ENCODE data around the gene NT5DC1. TPM values are rescaled to one million over a fixed set of nuclear protein-coding genes. Genes with fewer than 3 reads are reported as not detected.

NT5DC1 gene
- total RNA-seq, 1 experiment from 2014 or later: 63.7 TPM

DNA sequence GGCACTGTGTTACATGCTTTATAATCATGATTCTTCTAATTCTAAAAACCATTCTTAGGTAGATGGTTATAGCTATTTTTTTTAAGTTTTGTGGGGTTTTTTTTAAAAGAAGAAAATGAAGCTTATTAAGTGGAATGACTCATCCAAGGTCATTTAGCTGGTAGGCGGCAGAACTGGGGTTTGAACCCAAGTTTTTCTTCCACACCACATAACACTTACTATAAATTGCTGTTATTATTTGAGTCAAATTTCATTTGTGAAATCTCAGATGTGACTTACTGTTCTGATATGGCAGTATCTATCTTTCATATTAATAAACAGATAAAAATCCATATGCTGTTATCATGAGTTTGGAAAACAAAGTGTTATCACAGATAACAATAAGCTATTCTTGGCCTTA is 35.7 kb downstream of the NT5DC1 start:
- H3K4me3 ChIP-seq (replicated peaks in 1 of 2; ENCODE audit: low read depth in 1 of 2, low read length in 2 of 2): no peak overlapping the region
- H3K79me2 ChIP-seq (ENCODE audit: insufficient read depth, low read length): no peaks in the 10 kb centered on the region
- no peak overlapping the region for H3K9ac ChIP-seq (ENCODE audit: low read length)
- no peaks in the 10 kb centered on the region for H3K27me3 ChIP-seq (ENCODE audit: insufficient read depth, low read length)
- H2AFZ ChIP-seq (ENCODE audit: low read depth, low read length, poor library complexity, severe bottlenecking): no peak overlapping the region
- H4K20me1 ChIP-seq (ENCODE audit: insufficient read depth): no peaks in the 10 kb centered on the region
- TF ChIP-seq FOSL1 (IDR thresholded peaks at IDR 0.05; ENCODE audit: low read depth) (no peak), CEBPB (IDR thresholded peaks at IDR 0.05; ENCODE audit: low read depth) (no peak), ZFX (IDR thresholded peaks at IDR 0.05) (no peak), TCF7L2 (IDR thresholded peaks at IDR 0.05; ENCODE audit: borderline replicate concordance, extremely low read depth, insufficient read depth, insufficient read length) (no peak), CBX3 (IDR thresholded peaks at IDR 0.05; ENCODE audit: low read depth) (no peak), SP1 (IDR thresholded peaks at IDR 0.05; ENCODE audit: low read depth) (no peak), EGR1 (IDR thresholded peaks at IDR 0.05; ENCODE audit: low read depth) (no peak), SRF (IDR thresholded peaks at IDR 0.05; ENCODE audit: low read depth) (no peak), RAD21 (IDR thresholded peaks at IDR 0.05; ENCODE audit: low read depth) (no peak), YY1 (IDR thresholded peaks at IDR 0.05; ENCODE audit: extremely low read depth, insufficient replicate concordance, low read depth, low read length) (no peak), ZNF274 (IDR thresholded peaks at IDR 0.05; ENCODE audit: low read depth, low read length) (no peak), ELF1 (IDR thresholded peaks at IDR 0.05; ENCODE audit: borderline replicate concordance, low read depth) (no peak), JUND (IDR thresholded peaks at IDR 0.05) (no peak), EZH2phosphoT487 (IDR thresholded peaks at IDR 0.05; ENCODE audit: borderline replicate concordance) (no peak), SIN3A (IDR thresholded peaks at IDR 0.05; ENCODE audit: low read depth) (no peak)
- TF ChIP-seq, protein P1, sequence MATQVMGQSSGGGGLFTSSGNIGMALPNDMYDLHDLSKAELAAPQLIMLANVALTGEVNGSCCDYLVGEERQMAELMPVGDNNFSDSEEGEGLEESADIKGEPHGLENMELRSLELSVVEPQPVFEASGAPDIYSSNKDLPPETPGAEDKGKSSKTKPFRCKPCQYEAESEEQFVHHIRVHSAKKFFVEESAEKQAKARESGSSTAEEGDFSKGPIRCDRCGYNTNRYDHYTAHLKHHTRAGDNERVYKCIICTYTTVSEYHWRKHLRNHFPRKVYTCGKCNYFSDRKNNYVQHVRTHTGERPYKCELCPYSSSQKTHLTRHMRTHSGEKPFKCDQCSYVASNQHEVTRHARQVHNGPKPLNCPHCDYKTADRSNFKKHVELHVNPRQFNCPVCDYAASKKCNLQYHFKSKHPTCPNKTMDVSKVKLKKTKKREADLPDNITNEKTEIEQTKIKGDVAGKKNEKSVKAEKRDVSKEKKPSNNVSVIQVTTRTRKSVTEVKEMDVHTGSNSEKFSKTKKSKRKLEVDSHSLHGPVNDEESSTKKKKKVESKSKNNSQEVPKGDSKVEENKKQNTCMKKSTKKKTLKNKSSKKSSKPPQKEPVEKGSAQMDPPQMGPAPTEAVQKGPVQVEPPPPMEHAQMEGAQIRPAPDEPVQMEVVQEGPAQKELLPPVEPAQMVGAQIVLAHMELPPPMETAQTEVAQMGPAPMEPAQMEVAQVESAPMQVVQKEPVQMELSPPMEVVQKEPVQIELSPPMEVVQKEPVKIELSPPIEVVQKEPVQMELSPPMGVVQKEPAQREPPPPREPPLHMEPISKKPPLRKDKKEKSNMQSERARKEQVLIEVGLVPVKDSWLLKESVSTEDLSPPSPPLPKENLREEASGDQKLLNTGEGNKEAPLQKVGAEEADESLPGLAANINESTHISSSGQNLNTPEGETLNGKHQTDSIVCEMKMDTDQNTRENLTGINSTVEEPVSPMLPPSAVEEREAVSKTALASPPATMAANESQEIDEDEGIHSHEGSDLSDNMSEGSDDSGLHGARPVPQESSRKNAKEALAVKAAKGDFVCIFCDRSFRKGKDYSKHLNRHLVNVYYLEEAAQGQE (IDR thresholded peaks at IDR 0.05; ENCODE audit: low read depth): no peak
- TF ChIP-seq, protein P2, sequence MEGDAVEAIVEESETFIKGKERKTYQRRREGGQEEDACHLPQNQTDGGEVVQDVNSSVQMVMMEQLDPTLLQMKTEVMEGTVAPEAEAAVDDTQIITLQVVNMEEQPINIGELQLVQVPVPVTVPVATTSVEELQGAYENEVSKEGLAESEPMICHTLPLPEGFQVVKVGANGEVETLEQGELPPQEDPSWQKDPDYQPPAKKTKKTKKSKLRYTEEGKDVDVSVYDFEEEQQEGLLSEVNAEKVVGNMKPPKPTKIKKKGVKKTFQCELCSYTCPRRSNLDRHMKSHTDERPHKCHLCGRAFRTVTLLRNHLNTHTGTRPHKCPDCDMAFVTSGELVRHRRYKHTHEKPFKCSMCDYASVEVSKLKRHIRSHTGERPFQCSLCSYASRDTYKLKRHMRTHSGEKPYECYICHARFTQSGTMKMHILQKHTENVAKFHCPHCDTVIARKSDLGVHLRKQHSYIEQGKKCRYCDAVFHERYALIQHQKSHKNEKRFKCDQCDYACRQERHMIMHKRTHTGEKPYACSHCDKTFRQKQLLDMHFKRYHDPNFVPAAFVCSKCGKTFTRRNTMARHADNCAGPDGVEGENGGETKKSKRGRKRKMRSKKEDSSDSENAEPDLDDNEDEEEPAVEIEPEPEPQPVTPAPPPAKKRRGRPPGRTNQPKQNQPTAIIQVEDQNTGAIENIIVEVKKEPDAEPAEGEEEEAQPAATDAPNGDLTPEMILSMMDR (IDR thresholded peaks at IDR 0.05 in 2 of 3, conservative IDR thresholded peaks at IDR 0.05 in 1 of 3; ENCODE audit: borderline replicate concordance in 1 of 3, insufficient read depth in 1 of 3, low read depth in 2 of 3, low read length in 2 of 3): no peak
- TF ChIP-seq, protein P3, sequence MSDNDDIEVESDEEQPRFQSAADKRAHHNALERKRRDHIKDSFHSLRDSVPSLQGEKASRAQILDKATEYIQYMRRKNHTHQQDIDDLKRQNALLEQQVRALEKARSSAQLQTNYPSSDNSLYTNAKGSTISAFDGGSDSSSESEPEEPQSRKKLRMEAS (IDR thresholded peaks at IDR 0.05): no peak
- TF ChIP-seq, protein P4, sequence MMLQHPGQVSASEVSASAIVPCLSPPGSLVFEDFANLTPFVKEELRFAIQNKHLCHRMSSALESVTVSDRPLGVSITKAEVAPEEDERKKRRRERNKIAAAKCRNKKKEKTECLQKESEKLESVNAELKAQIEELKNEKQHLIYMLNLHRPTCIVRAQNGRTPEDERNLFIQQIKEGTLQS (IDR thresholded peaks at IDR 0.05): no peak
- ChIA-PET CTCF (no interaction called here), POLR2A (no interaction called here), RAD21 (ENCODE audit: low non-redundant PET in 1 of 2, low total read pairs in 2 of 2, uncharacterized antibody in 2 of 2, unreplicated experiment in 2 of 2) (no interaction called here)
- intact Hi-C loops (cut with micrococcal nuclease): no loop called here
- no peaks in the 10 kb centered on the region for H3K36me3 ChIP-seq (ENCODE audit: control insufficient read depth in 1 of 2, insufficient read depth in 2 of 2, low read length in 2 of 2)
- ATAC-seq (no peak), DNase-seq (ENCODE audit: low read depth, low spot score) (no peak)
- H3K9me3 ChIP-seq (ENCODE audit: control insufficient read depth in 1 of 2, insufficient read depth in 1 of 2, low read depth in 1 of 2, low read length in 2 of 2): no peaks in the 10 kb centered on the region
- BruUV-seq (replicated peaks): no TSS peak
- no peaks in the 10 kb centered on the region for H3K4me1 ChIP-seq (ENCODE audit: control insufficient read depth in 1 of 2, insufficient read depth in 2 of 2, low read length in 2 of 2)
- H3K4me2 ChIP-seq (ENCODE audit: low read length): no peak overlapping the region
- H3K9me2 ChIP-seq (ENCODE audit: insufficient read depth): no peaks in the 10 kb centered on the region
- H3K27ac ChIP-seq (ENCODE audit: low read depth, low read length): no peak overlapping the region
